IMR-90 (cell line): ENCODE data around the gene AWAT2.

Source experiments
- RCOR1 ChIP-seq: IDR thresholded peaks from 2 replicates; pipeline ENCODE4 v1.6.1; 2012; ENCODE audit warnings: mild to moderate bottlenecking, low read length, improper control_type of control experiment; ENCODE audit not compliant: insufficient replicate concordance
- TF ChIP-seq, protein P1 (sequence below): conservative IDR thresholded peaks from 2 replicates; pipeline ENCODE4 v1.5.1; 2012; ENCODE audit warnings: mild to moderate bottlenecking, low read depth, low read length, improper control_type of control experiment

GRCh38 chrX:70030301-70030767 is 19.4 kb downstream of the AWAT2 start:
- TF ChIP-seq RCOR1 = no peak
- TF ChIP-seq, protein P1, sequence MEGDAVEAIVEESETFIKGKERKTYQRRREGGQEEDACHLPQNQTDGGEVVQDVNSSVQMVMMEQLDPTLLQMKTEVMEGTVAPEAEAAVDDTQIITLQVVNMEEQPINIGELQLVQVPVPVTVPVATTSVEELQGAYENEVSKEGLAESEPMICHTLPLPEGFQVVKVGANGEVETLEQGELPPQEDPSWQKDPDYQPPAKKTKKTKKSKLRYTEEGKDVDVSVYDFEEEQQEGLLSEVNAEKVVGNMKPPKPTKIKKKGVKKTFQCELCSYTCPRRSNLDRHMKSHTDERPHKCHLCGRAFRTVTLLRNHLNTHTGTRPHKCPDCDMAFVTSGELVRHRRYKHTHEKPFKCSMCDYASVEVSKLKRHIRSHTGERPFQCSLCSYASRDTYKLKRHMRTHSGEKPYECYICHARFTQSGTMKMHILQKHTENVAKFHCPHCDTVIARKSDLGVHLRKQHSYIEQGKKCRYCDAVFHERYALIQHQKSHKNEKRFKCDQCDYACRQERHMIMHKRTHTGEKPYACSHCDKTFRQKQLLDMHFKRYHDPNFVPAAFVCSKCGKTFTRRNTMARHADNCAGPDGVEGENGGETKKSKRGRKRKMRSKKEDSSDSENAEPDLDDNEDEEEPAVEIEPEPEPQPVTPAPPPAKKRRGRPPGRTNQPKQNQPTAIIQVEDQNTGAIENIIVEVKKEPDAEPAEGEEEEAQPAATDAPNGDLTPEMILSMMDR = peak; percentile 59
